MCF 10A (cell line): Measurements from ENCODE around the gene PNMT. TPM values are rescaled to one million over a fixed set of nuclear protein-coding genes. Genes with fewer than 3 reads are reported as not detected.

Experiments
- BruUV-seq: library from RNA; stranded (reverse); fragments of 400-500 nt; replicated peaks from 2 replicates; lab custom pipeline; 2021; lab: Mats Ljungman, UMichigan
- CTCF ChIA-PET: fragments of 300-600 bp; sonication (Branson Sonifier 250); formaldehyde crosslinking; extraction: SDS; loops from one replicate; lab custom pipeline; 2021; ENCODE audit warnings: antibody characterized with exemption, inconsistent platforms; lab: Yijun Ruan, JAX
- POLR2A ChIA-PET: fragments of 300-600, 350-650 bp; sonication (Branson Sonifier 250); formaldehyde crosslinking; extraction: SDS; loops from one replicate; lab custom pipeline; 2020; ENCODE audit warnings: antibody characterized with exemption, inconsistent platforms; lab: Yijun Ruan, JAX
- DNase-seq: peaks from one replicate; pipeline ENCODE4 v3.0.0-alpha.2; 2018; ENCODE audit not compliant: unreplicated experiment
- H3K27ac Mint-ChIP-seq: one replicate; pipeline ENCODE4 v1.8.0; 2022; ENCODE audit warnings: mild to moderate bottlenecking, low read depth, mixed read lengths; ENCODE audit not compliant: unreplicated experiment
- H3K27me3 Mint-ChIP-seq: one replicate; pipeline ENCODE4 v1.8.0; 2022; ENCODE audit warnings: mixed read lengths; ENCODE audit not compliant: insufficient read depth, unreplicated experiment
- H3K36me3 Mint-ChIP-seq: one replicate; pipeline ENCODE4 v1.8.0; 2022; ENCODE audit warnings: mild to moderate bottlenecking, moderate library complexity, mixed read lengths; ENCODE audit not compliant: insufficient read depth, unreplicated experiment
- H3K4me1 Mint-ChIP-seq: one replicate; pipeline ENCODE4 v1.8.0; 2022; ENCODE audit warnings: mixed read lengths; ENCODE audit not compliant: insufficient read depth, unreplicated experiment
- H3K4me3 Mint-ChIP-seq: one replicate; pipeline ENCODE4 v1.8.0; 2022; ENCODE audit warnings: mild to moderate bottlenecking, moderate library complexity, mixed read lengths; ENCODE audit not compliant: unreplicated experiment
- H3K9me3 Mint-ChIP-seq: one replicate; pipeline ENCODE4 v1.8.0; 2022; ENCODE audit warnings: mixed read lengths; ENCODE audit not compliant: unreplicated experiment
- intact Hi-C: fragments of 100-400 bp; cut with micrococcal nuclease; formaldehyde crosslinking; loops from 2 replicates; pipeline ENCODE4 v1.14.1; 2022
- total RNA-seq: library from RNA; stranded (reverse); gene quantifications from 2 replicates; pipeline ENCODE4 v1.2.3, GENCODE V29; 2022
- TF ChIP-seq, protein P1 (sequence below): fragments of 200-600 bp; IDR thresholded peaks from one replicate; pipeline ENCODE4 v1.8.0; 2022; ENCODE audit warnings: antibody characterized with exemption, mild to moderate bottlenecking; ENCODE audit not compliant: unreplicated experiment

The PNMT gene
- total RNA-seq, 1 experiment from 2014 or later, result not detected

GRCh38 chr17:39635614-39636176 is 32.6 kb upstream of the PNMT start:
- Mint-ChIP-seq H3K4me1 (peaks cover 20% of the 10 kb centered on the region), H3K27ac (no peak overlapping the region), H3K4me3 (no peak overlapping the region), H3K9me3 (no peaks in the 10 kb centered on the region), H3K27me3 (peaks cover 17% of the 10 kb centered on the region), H3K36me3 (no peaks in the 10 kb centered on the region)
- no peak for DNase-seq
- BruUV-seq, result no TSS peak
- ChIA-PET CTCF (interaction anchor here (0.7 to 9.9 kb wide), 7 partner anchors 14 to 98 kb away, joined by 3 to 146 read pairs (median 3); no protein-coding TSS in a partner anchor), POLR2A (interaction anchor here (1.0 to 2.4 kb wide), 2 partner anchors 17 to 65 kb away, joined by 4 to 16 read pairs; partner anchors contain the start of gene ERBB2)
- intact Hi-C loops, result loop anchor here (5.0 kb wide), 2 partner anchors 52 to 117 kb away; partner anchors contain the start of gene PGAP3
- TF ChIP-seq, protein P1, sequence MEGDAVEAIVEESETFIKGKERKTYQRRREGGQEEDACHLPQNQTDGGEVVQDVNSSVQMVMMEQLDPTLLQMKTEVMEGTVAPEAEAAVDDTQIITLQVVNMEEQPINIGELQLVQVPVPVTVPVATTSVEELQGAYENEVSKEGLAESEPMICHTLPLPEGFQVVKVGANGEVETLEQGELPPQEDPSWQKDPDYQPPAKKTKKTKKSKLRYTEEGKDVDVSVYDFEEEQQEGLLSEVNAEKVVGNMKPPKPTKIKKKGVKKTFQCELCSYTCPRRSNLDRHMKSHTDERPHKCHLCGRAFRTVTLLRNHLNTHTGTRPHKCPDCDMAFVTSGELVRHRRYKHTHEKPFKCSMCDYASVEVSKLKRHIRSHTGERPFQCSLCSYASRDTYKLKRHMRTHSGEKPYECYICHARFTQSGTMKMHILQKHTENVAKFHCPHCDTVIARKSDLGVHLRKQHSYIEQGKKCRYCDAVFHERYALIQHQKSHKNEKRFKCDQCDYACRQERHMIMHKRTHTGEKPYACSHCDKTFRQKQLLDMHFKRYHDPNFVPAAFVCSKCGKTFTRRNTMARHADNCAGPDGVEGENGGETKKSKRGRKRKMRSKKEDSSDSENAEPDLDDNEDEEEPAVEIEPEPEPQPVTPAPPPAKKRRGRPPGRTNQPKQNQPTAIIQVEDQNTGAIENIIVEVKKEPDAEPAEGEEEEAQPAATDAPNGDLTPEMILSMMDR, result no peak

- BruUV-seq, result TSS peak; percentile 77
- Mint-ChIP-seq H3K4me1 (peaks cover 20% of the 10 kb centered on the region), H3K27ac (peak overlapping the region; percentile 97), H3K4me3 (peak overlapping the region; percentile 93), H3K9me3 (no peaks in the 10 kb centered on the region), H3K36me3 (no peaks in the 10 kb centered on the region), H3K27me3 (peaks cover 9% of the 10 kb centered on the region)
- POLR2A ChIA-PET, result interaction anchor here (0.6 to 2.4 kb wide), 9 partner anchors 11 to 885 kb away, joined by 3 to 16 read pairs (median 3); partner anchors contain the start of genes ERBB2 and PSMD3
- TF ChIP-seq, protein P1, result no peak
- CTCF ChIA-PET, result interaction anchor here (9.9 kb wide), 1 partner anchor 15 kb away, joined by 146 read pairs; no protein-coding TSS in a partner anchor
- no peak for DNase-seq
- intact Hi-C loops, result loop anchor here (5.0 kb wide), 2 partner anchors 51 to 116 kb away; partner anchors contain the start of gene PGAP3
Measured at GRCh38 chr17:39636587-39636926, 31.7 kb upstream of the PNMT start.

DNA sequence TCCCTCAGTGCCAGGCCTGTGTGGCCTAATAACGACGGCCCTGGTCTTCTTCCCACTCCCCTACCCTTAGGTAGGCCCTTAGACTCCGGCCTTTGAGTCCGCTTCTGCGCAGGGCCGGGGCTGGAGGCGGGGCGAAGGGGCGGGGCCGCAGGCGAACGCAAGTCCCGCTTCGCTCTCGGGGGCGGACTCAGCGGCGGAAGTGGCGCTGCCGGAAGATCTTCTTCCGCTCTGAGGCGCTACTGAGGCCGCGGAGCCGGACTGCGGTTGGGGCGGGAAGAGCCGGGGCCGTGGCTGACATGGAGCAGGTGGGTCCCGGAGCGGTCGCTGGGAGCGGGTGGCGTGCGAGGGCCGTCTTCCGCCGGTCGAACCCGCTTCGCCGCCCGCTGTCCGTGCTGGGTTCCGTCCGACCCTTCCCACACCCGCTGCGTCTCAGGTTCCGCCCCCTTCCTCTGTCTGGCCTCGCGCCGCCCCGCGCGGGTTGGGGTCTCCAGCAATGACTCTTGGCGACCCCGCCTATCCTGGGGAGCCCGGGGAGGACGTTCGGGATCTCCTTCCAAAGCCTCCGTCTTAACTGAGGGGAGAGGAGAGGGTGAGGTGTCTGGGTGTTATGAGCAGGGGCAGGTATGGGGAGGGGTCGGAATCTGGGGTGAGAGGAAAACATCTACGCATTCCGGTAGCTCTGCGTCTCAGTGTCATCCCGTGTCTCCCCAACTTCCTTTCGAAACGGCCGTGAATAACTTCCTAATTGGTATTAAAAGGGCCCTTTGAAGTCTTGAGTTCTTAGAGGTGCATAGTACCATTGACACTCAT is 31.1 kb upstream of the PNMT start, which contains the start of gene STARD3:
Gene STARD3 (plus strand): TSS at position 218 of the 810 bp plus-strand sequence. CDS start 16,388 bp downstream, outside the sequence.
- H3K4me3 Mint-ChIP-seq, result peak within 1 kb of the TSS; percentile 93
- peaks cover 20% of the 10 kb centered on the region for H3K4me1 Mint-ChIP-seq
- ChIA-PET CTCF (interaction anchor here (0.7 to 9.9 kb wide), 5 partner anchors 16 to 118 kb away, joined by 3 to 146 read pairs (median 4); partner anchors contain the start of gene MIEN1), POLR2A (interaction anchor here (0.6 to 2.4 kb wide), 19 partner anchors 9 to 884 kb away, joined by 3 to 16 read pairs (median 3); partner anchors contain the start of genes ERBB2, PGAP3 and PSMD3)
- H3K27me3 Mint-ChIP-seq, result peaks cover 3% of the 10 kb centered on the region
- intact Hi-C loops, result loop anchor here (5.0 kb wide), 2 partner anchors 50 to 115 kb away; partner anchors contain the start of gene PGAP3
- DNase-seq, result peak; percentile 82
- H3K27ac Mint-ChIP-seq, result peak within 1 kb of the TSS; percentile 97
- no peaks in the 10 kb centered on the region for H3K9me3 Mint-ChIP-seq
- no peaks in the 10 kb centered on the region for H3K36me3 Mint-ChIP-seq
- BruUV-seq, result no TSS peak
- TF ChIP-seq, protein P1, result peak; percentile 9
